Activated CD8-positive, alpha-beta memory T cell treated with anti-CD3 and anti-CD28 coated beads, Interleukin-2, amount 50 U/mL, for 24 hours (primary cell): ENCODE results near the gene LAD1.

ENCODE experiments used
- DNase-seq: peaks from one replicate; pipeline ENCODE4 v3.0.0-alpha.2; 2020; ENCODE audit errors: extremely low read depth

The LAD1 gene, protein sequence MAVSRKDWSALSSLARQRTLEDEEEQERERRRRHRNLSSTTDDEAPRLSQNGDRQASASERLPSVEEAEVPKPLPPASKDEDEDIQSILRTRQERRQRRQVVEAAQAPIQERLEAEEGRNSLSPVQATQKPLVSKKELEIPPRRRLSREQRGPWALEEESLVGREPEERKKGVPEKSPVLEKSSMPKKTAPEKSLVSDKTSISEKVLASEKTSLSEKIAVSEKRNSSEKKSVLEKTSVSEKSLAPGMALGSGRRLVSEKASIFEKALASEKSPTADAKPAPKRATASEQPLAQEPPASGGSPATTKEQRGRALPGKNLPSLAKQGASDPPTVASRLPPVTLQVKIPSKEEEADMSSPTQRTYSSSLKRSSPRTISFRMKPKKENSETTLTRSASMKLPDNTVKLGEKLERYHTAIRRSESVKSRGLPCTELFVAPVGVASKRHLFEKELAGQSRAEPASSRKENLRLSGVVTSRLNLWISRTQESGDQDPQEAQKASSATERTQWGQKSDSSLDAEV

DNA sequence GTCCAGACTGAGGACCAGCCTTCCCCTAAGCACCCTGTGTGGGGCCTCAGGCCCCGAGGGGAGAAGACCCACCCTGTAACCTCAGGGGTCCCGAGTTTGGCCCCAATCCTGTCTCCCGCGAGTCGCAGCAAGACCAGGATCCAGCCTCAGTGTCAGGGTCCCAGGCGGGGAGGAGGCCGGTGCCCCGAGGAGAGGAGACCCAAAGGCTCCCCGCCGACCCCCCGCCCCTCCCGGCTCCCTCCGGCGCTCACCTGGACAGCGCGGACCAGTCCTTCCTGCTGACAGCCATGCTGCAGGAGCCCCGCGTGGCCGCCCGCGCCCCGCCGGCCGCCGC is at the start of gene LAD1:
Gene LAD1, minus strand, starts transcription at position 307 of the 334 bp plus-strand sequence. Its CDS starts 18 bp downstream, at position 289.
- DNase-seq: no peak

DNA sequence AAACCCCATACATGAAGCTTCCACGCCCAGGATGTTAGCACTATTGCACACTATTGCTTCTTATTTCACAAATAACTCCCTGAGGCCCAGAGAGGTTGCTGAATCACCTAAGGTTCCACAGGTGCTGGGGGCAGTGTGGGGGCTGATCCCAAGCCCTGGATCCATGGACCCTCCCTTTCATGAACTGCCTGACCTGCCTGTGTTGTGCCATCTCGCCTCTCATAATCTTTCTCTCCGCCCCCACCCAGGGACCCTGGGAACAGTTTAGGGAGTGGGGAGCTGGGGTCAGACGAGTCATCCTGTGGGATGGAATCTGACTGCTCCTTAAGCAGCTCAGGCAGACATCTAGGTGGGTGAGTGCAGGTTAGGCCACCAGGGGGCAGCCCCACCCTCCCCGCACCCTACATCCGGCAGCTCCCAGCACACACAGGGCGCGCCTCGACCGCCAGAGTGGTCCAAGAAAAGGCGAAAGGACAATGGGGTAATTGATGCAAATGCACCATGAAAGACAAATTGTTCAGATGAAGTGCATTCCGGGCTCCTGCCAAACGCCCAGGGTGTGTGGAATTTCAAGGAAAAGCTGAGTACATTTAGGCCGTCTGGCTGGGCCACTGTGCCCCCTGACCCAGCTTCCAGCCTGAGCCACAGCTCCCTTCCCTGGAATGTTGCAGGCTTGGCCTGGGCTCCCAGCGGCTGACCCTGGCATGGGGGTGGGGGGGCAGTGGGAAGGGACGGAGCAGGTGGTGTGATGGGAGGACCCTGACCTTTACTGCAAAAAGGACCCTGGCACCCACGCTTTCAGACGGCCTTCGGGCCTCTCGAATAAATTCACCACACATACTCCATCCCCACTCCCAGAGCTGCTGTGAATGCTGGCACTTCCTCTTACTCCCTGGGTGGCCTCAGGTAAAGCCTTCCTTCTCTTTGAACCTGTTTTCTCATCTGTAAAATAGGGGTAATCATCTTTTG is 49.1 kb upstream of the LAD1 start:
- no peak for DNase-seq

DNA sequence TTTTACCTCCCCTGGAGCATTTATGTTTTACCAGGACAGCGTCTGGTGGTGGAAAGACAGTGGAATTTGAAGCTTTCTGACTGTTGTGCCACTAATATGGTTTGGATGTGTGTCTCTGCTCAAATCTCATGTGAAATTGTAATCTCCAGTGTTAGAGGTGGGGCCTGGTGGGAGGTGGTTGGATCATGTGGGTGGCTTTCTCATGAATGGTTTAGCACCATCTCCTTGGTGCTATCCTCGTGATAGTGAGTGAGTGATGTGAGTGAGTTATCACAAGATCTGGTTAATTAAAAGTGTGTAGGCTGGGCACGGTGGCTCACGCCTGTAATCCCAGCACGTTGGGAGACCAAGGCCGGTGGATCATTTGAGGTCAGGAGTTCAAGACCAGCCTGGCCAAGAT is 46.2 kb upstream of the LAD1 start:
- DNase-seq: no peak

DNA sequence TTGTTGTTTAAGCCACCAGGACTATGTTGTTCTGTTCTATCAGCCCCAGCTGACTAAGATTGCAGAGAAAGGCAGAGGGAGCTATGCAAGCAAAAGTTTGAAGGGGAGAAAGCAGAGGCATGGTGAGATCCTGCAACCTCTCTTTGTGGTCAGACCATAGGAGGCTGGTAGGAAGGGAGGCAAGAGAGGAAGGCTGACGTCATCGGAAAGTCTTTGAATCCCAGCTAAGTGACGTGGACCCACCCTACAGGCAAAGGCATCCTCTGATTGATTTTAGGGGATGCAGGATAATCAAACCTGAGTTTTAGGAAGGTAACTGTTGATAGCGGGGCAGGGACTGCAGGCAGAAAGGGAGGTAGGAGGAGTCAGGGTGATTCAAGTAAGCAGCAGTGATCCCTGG is 45.7 kb upstream of the LAD1 start:
- no peak for DNase-seq

DNA sequence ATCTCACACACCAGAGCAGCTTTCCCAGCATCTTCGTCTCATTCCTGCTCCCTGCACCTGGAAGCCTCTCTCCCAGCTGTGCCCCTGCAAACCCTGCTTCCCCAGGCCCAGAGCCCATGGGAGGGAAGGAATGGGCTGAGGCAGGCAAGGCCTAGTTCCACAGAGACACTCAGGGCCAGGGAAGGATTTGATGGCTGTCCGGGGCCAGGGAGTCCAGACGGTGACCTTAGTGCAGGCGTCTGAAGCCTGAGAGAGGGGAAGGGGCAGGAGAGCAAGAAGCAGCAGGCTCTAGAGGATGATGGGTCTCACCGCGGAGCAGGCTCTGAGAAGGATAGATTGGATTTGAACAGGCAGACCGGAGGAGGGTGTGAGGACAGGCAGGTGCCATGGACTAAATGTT is 44.6 kb upstream of the LAD1 start:
- DNase-seq: no peak

DNA sequence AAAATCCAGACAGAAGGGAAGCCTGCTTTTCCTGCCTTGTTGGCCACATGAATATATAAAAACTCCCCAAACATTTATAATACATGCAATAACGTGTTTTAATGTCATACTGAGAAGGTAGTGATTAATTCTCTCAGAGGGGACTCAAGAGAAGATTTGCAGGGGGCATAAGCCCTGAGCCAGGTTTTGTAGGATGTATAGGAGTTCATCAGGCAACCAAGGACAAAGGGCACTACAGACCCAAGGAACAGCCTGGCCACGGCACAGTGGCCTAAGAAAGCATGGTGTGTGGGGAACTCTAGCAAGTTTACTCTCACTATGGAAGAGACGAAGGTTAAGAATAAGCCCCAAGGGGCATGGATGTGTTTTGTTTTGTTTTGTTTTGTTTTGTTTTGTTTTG is 37.8 kb upstream of the LAD1 start:
- no peak for DNase-seq

DNA sequence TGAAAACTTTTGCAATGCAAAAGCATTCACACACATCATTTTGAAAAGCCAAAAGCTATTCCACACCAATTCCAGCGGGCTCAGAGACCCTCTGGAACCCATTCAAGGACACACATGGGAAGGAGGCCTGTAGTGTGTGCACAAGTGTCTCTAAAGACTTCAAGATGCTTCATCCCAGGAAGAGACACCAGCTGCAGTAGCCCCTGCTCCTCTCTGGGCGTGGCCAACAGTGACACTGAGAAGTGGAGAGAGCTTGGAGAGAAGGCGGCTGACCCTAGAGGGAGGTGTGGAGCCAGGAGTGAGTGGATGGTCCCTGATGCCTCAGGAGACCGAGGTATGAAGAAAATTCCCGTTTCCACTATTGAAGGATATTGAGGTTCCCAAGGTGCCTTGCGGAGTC is 37.3 kb upstream of the LAD1 start:
- no peak for DNase-seq

DNA sequence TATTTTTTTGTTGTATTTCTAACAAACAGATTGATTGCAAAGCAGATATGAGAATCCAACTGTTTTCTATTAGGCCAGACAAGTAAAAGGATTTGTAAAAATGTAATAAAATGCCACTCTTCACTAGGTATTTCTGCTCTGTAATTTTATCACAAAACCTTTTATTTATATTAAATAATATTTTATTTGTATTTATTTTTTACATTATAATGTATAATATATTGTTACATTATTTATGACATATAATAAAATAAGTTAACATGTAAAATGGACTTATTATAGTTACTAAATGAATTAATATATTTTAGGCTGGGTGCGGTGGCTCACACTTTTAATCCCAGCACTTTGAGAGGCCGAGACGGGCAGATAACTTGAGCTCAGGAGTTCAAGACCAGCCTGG is 35.1 kb upstream of the LAD1 start:
- no peak for DNase-seq

DNA sequence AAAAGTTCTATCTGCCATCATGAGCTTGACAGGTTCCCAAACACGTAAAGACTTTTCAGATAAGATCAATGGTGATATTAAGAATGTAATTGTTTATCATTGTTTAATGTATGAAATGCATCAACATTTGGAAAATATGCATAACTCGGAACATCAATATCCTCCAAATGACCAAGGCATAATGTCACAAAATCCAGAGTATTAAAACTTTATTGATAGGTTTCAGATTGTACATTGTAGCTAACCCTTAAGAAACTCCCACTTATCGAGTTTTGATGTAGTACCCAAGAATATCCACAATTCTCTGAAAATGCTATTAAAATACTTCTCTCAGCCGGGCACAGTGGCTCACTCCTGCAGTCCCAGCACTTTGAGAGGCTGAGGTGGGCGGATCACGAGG is 34.5 kb upstream of the LAD1 start:
- no peak for DNase-seq

DNA sequence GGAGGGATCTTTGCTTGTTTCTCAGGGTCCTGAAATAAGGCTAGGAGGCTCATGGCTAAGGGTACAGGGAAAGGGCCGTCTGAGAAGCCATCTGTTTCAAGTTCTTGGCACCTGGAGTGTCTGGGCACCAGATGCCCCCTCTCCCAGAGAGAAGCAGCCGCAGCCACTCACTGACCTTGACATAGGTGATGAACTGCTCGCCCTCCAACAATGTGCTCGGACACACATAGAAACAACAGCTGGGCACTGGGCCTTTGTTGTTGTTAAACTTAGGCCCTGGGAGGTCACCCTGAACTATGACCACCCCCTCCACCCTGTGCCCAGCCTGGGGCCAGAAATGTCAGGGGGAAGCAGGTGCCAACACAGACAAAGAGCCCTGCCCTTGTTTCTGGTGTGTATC is 31.7 kb upstream of the LAD1 start:
- no peak for DNase-seq

DNA sequence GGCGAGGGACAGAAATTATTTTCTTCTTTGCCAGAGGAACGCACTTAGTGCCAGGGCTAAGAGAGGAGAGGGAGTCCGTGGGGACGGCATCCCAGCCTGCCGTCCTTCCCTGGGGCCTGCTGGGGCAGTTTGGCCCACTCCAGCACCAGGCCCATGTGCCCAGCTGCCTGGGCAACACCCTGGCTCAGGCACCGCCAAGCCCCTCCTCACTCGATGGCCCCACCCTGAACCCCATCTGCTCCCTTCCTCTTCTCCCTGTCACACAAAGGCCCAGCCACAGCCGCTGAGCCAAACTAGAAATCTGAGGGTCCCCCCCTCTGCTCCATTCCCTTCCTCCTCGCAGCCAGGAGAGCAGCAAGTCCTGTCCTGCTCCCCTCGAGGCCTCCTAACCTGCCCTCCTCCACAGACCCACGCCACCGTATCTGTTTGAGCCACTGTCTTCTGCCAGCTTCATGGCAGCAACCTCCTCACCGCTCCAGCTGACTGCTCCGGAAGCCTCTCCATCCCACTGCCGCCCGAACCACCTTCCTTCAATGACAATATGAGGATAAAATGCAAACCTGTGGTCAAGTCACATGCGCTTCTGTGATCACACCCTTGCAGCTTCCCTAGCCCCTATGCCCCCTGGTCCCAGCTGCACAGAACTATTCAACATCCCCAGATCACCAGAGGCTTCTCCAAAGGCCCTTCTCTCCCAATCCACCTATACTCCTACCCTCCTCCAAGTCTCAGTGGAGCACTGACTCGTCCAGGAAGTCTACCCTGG is 30.8 kb upstream of the LAD1 start:
- DNase-seq: no peak

DNA sequence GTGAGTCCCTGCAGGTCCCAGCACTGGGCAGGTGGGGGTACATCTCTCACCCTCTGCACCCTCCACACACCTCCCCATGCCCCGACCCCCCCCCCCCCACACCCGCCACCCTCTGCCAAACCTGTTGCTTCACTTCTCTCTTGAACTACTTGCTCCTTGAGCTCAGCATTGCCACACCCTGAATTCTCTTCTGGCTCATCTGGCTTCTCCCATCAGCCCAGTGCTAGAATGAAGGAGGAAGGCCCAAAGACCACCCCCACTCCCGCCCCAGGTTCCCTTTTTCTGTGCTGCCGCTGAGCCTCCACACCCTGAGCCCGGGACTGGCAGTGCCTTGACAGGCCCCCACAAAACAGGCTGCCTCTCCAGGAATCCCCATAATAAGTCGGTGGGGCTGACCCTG is 28.8 kb upstream of the LAD1 start:
- no peak for DNase-seq

DNA sequence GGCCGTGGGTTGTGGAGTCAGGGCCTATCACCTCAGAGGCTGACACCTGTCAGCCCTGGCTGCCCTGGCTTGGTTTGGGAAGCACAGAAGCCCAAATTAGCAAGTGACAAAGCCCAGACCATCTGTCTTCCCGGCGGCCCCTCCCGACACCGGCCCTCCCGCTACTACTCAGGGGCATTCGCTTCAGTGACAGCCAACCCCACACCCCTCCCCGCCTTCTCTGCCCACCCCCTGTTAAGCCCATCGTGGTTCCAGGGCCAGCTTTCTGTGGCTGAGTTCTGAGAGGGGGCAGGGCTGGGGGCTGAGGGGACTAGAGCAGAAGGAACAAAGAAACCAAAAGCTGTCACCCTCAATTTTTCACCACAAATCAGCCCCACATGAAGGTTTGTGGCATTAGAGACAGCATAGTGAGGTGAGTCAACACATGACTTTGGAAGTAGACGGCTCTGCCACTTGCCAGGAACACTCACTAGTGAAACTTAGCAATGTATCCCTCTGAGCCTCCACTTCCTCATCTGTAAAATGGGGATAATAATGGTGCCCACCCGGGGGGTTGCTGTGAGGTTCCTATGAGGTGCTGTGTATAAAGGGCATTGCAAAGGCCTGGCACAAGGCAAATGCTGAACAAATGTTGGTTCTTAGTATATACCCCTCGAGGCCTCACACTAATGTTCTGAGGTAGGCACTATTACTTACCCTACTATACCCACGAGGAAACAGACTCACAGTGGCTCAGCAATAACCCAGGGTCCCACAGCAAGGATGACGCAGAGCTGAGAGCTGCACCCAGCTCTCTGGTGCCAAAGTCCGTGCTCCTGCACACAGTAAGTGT is 27.6 kb upstream of the LAD1 start:
- DNase-seq: no peak

DNA sequence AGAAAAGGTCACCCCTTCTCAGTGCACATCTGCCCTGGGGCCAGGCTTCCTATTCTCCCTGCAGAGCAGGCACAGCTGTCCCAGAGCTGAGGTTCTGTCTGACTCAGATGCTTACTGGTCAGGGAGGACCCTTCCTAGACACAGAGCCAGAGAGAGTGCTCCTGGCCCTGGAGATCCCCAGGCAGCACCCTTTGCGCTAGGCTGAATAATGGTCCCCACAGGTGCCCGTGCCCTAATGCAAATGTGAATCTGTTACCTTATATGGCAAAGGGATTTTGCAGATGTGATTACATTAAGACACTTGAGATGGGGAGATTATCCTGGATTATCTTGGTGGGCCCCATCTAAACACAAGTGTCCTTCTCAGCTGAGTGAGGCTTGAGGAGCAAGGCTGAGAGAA is 25.0 kb upstream of the LAD1 start:
- no peak for DNase-seq

DNA sequence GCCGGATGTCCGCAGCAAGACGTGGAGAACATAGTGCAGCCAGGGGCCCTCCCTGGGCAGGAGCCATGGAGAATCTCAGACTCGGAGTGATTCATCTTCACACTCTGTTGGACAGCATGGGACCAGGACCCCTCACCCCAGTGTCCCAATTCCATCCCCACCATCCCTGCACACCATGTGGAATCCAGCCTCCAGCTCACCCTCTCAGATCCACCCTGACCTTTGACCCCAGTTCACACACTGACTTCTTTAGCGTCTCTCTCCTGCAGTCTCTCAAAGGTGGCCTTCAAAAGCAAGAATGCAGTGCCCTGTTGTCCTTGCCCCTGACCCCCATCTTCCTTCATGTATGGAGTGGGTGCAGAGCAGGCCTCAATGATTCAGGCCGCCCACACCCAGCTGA is 24.5 kb upstream of the LAD1 start:
- no peak for DNase-seq

DNA sequence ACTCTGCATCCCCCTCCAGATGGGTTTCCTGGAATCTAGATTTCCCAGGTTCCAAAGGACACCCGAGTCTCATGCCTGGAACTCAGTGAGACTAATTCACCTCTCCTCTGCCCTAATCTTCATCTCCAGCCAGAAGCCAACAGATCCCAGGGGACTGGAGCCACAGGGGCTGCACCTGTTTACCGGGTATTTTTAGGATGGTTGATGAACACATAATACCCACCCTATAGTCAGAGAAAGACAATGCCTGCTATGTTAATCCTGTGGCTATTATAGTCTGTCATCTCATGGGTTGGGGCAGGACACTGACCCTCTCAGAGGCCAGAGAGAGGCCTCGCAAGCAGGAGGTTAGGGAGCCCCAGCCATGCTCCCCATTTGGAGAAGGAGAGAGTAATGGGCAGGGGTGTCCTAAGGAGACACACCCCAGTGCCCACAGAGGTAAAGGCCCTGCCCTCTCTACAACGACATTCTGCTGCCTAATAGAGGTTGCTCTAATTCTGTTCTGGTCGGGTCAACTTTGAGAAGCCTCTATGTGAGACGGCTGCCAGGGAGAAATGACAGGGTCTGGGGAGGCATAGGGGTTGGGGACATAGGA is 23.4 kb upstream of the LAD1 start:
- DNase-seq: no peak

DNA sequence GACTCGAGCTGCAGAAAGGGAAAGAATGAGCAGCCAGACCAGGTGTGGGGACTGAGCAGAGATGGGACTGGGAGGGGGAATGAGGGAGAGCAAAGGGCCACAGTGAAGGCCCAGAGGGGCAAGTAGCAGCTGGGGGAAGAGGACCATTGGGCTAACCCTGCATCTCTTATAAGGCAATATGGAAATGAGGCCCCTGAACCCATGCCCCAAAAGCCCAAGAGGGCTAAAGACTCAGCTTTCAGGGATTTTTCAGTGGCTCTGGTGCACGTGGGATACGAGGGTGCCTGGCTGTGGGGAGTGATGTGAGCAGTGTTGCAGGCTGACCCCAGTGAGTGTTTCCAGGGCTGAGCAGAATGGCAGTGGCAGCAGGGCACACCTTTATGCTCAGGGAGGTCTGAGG is 22.9 kb upstream of the LAD1 start:
- DNase-seq: no peak

DNA sequence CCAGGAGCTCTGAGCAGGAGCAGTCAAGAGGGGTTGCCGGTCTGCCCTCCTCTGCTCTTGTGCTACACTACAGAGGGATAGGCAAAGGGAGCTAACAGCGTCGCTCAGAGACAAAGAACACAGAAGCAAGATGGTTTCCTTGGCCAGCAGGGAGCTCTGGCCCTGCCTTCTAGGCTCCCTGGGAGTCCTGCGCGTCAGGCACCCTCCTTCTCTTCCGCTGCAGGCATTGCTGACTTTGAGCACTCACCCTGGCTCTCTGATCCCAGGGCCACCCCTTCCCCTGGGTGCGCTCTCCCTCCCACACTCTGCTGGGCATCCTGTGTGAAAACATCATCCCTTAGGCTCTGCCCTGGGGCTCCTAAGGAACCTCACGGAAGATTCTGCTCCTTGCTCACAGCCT is 21.9 kb upstream of the LAD1 start:
- no peak for DNase-seq

DNA sequence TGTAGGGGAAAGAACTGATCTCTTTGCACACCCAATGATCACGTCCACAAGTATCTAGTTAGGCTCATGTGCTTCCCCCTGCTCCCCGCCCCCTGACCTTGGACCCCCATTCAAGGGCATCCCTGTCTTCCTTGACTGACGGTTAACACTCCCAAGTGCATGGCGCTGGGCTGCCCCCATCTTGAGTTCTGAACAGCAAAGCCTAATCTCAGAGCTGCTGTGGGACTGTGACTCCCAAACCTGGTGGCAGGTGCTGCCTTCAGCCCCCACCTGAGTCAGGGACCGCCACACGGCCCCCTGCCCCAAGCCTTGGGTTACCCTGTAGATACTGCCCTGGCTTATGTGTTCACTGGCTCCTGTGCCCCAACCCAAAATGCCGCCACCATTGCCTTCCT is 21.5 kb upstream of the LAD1 start:
- no peak for DNase-seq

DNA sequence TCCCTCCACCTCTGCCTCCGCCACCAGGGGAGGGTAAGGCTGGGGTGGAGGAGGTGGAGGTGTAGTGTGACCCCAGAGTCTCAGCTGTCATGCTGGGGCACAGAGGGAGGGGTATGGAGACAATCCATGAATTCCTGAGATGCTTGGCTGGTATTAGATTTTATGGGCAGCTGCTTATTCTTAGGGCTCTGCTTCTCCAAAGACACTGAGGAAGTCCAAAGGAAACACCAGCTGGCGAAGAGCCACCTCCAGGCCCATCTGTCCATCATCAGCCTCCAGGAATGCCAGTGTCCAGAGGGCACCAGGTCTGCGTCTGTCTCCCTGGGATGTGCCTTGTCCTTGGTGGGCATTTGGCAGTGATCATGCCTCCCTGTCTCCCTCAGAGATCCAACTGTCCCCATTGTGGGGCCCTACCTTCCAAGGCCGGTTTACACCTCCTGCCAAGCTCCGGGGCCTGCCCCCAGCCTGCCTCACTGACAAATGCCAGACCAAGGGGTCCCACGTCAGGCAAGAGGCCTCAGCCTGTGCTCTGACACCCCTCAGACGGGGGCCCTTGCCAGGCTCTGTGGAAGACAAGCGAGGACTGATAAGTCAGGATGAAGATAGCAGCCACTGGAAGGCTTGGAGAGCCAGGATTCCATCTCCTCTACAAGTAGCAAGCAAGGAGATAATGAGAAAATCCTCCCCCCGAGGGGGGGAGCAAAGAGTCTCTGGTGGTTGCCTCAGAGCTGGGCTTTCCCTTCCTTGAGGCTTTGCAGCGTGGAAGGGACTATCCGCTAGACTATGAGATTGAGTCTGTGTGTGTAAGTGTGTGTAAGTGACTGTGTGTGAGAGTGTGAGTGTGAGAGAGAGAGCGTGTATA is 20.9 kb upstream of the LAD1 start:
- no peak for DNase-seq
